RCC 7860 (cell line): ENCODE results near the gene GNB1.

Experiments used
- DNase-seq: peaks from one replicate; pipeline ENCODE4 v3.0.0-alpha.2; 2015; ENCODE audit warnings: low spot score
- FAIRE-seq: peaks from 2 replicates; lab custom pipeline; 2012; peaks lifted over from hg19 to GRCh38; lab: Jason Lieb, UNC

GNB1 gene

GRCh38 chr1:1922956-1923833 is 32.3 kb upstream of the GNB1 start:
- no peak for DNase-seq
- no peak for FAIRE-seq

- DNase-seq (no peak), FAIRE-seq (no peak)
Observed at GRCh38 chr1:1922702-1922955, 31.7 kb upstream of the GNB1 start.

DNA sequence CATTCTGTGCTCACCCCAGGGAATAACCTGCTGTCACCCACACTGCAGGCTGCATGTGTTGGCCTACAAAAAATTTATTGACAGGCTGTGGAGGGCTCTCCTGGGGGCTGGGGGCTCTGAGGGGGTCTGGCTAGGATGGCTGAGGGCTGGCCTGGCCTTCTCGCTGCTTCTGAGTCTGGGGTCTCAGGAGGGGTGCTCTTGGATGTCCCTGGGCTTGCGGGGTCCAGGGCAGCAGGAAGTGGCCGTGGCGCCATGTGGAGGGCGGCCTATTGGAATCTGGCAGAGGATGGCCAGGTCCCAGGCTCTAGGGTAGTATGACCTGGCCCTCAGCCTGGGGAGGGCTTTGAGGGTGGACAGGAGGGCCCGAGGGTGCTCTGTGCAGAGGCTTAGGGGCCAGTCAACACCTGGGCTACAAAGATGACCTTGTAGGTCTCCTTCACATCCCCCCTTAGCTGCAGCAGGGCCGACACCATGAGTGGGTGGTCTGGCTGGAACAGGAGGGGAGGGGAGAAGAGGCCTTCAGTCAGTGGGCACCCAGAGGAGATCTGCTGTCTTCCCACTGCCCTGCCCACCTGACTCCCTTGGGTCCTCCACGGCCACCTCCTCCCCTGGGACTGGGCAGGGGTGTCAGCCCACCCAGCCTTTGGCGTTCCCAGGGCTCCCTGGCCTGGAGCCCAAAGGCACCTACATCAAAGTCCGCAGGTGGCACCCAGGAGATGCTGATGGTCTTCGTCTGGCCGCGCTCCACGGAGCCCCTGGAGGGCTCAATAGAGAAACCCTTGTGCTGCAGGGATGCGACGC is 31.2 kb upstream of the GNB1 start:
- no peak for FAIRE-seq
- DNase-seq, result no peak

DNA sequence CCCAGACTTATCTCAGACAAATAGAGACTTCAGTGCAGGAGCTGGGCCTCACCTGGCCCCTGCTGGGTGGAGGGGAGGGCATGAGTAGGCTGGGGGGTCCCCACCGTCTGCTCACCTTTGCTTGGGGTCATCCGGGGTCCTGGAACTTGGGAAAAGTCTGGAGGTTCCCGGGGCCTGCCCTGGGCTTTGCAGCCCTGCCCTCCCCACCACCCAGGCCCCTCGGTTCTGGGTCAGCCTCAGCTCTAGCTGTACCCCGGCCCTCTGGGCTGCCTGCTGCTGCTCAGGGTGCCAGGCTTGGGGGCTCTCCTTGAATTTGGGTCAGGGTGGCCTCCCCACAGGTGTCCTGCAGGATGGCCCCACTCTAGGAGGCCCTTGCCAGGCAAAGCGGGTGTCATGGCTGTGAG is 30.6 kb upstream of the GNB1 start:
- FAIRE-seq (no peak), DNase-seq (no peak)

- FAIRE-seq (no peak), DNase-seq (no peak)
Observed at GRCh38 chr1:1920608-1921458, 29.9 kb upstream of the GNB1 start.

DNA sequence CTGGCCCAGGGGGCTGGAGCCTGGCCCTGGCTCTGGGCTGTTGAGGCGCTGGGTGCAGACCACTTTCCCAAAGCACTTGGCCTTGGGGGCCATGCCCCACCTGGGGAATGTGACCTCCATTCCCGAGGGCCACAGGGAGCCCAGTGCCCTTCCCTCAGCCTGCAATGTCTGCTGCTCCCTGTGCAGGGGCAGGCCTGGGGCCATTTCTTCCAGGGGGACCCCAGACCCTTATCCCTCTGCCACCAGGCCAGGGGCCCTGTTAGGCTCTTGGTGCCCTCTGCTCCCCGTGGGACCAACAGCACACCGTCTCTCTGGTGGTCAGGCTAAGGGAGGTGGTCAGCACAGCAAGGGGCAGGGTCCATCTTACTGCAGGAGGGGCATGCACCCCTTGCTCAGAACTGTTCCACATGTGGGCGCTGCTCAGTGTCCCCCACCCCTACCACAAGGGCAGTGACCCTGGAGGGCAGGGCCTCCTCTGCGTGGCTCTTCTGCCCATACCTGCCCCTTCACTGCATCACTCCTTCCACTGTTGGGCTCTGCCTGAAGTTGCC is 29.2 kb upstream of the GNB1 start:
- no peak for FAIRE-seq
- DNase-seq, result no peak

GRCh38 chr1:1919304-1920056 is 28.6 kb upstream of the GNB1 start:
- DNase-seq (peak; percentile 79), FAIRE-seq (no peak)

DNA sequence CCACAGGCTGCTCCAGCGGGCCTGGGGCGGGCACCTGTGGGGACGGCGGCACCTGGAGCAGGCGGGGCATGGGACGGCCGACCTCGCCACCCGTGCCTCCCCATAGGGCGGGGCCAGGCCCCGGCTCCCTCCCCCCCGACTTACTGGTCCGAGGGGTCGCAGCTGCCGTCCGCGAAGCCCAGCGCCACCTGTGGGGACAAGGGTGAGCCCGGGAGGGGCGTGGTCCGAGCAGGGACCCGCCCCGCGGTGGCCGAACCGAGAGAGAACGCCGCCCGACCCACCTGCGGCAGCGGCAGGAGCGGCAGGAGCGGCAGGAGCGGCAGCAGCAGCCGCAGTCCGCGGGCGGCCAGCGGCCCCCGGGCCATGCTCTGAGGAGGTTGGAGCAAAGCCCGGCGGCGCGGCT is 28.0 kb upstream of the GNB1 start, which contains the start of gene TMEM52:
Gene TMEM52, minus strand, starts transcription at position 379 of the 403 bp plus-strand sequence. Its CDS starts 14 bp downstream, at position 365.
- DNase-seq, result no peak
- FAIRE-seq, result no peak

GRCh38 chr1:1917995-1918900 is 27.4 kb upstream of the GNB1 start:
- DNase-seq, result no peak
- FAIRE-seq, result no peak

- no peak for DNase-seq
- no peak for FAIRE-seq
Observed at GRCh38 chr1:1917304-1917976, 26.6 kb upstream of the GNB1 start.

DNA sequence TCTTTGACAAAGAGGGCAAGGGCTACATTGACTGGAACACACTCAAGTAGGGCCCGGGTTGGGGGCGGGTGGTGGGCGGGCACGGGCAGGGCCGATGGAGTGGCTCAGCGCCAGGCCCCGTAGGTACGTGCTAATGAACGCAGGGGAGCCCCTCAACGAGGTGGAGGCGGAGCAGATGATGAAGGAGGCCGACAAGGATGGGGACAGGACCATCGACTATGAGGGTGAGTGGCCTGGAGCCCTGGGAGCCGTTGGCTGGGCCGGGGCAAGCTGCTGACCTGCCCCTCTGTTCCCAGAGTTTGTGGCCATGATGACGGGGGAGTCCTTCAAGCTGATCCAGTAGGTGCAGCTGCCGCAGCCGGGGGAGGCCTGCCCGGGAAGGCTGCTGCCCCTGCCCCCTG is 26.0 kb upstream of the GNB1 start:
- DNase-seq, result no peak
- no peak for FAIRE-seq

DNA sequence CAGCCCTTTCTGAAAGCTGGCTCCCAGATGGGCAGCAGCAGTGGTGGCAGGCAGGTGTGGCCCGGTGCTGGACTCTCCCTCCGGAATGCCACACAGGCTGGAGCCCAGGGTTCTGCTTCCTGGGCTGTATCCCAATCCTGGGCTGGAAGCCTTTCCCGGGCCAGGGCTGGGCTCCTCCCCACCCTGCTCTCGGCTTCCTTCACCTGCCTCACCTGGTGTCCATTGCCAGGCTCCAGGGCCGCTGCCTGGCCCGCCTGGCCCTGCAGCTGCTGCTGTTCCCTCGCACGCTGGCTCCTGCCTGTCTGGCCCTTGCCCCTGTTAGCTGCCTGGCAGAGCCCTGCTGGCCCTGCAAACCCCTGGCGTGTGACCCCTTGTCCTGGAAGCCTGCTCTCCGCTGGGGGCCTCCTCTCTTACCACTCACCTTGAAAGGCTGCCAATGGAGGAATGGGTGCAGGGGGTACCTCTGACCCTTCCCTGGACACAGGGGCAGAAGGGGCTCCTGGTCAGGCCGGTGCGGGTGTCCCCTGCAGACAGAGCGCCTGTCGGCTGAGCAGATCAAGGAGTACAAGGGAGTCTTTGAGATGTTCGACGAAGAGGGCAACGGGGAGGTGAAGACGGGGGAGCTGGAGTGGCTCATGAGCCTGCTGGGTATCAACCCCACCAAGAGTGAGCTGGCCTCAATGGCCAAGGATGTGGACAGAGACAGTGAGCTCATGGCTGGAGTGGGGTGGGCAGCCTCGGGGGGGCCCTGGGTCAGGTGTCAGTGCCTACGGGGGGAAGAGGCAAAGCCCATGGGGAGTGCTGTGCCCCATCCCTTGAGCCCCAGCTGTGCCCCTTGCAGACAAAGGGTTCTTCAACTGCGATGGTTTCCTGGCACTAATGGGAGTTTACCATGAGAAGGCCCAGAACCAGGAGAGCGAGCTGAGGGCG is 25.3 kb upstream of the GNB1 start:
- FAIRE-seq (no peak), DNase-seq (no peak)

DNA sequence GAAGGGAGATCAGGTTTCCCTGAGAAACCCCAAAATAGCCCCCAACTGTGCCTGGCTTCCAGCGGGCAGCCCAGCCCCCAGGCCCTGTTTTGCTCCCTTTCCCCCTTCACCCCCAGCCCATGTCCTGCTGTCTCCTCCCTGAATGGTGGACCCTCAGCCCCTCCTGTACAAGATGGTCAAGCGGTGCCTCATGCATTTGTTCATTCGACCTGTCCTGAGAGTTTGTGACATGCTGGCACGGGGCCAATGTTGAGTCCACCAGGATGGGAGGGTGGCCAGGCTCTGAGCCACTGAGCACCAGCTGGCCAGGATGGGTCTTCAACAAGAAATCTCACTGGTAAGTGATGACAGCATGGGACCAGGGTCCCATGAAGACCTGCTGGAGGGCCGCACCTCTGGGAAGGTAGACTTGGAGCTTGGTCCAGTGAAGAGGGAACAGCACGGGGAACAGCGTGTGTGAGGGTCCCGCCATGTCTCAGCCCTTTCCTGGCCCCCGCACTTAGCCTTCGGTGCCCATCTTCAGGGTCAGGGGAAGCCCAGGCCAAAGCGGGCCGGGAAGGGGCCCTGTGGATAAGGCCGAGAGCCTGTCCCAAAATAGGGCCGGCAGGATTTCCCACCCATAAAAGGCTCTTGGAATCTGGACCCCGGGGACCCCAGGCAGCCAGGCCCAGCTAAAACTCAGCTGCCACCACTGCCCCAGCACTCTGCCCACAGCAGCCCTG is 24.2 kb upstream of the GNB1 start, which contains the start of gene CALML6:
Gene CALML6, plus strand, starts transcription at position 290 of the 722 bp plus-strand sequence. Its CDS starts 21 bp downstream, at position 311.
- DNase-seq (no peak), FAIRE-seq (no peak)

GRCh38 chr1:1914101-1914970 is 23.4 kb upstream of the GNB1 start:
- FAIRE-seq (no peak), DNase-seq (no peak)

DNA sequence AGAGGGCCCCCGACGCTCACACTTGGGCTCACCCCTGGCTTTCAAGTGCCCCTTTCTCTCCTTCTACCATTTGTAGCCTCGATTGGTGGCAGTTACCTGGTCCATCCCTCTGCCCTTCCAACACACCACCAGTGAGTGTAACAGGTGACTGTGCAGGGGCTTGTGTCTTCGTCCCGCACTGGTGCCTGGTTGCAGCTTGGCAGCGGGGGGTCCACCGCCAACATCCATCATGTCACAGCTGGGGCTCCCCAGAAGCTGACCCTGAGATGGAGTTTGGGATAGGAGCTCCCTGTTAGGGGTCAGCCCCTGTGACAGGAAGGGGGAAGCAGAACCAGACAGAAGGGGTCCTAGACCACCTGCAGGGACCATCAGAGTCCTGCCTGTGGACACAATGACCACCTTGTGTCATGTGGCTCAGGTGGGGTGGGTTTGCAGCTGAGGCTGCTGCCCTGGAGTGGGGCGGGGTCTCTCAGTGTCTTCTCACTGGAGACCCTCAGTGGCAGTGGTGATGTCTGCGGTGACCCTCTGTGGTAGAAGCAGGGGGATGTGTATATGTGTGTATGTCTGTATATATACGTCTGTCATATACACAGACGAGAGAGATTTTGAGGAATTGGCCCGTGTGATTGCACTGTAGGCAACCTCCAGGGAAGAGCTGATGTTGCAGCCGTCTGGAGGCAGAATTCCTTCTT is 20.6 kb upstream of the GNB1 start:
- DNase-seq (no peak), FAIRE-seq (no peak)
